Right lobe of liver (tissue), 6 donors: ENCODE results near the gene OPN1MW. TPM values are rescaled to one million over a fixed set of nuclear protein-coding genes. Genes with fewer than 3 reads are reported as not detected.
"Not testable (repeated sequence)": the region's sequence is repeated elsewhere in the genome, so short reads cannot be mapped to it uniquely, and the experiment has no call there.

Source experiments
- ATAC-seq, 4 donors: fragments of 200-7000 bp; cut with Tn5 transposase; one replicate each; pipeline ENCODE4 v1.9.1; 2020; ENCODE audit warnings: mild to moderate bottlenecking in 4 of 4, moderate library complexity in 4 of 4
- DNase-seq, 3 donors: peaks; one replicate each; pipeline ENCODE4 v3.0.0-alpha.2; 2020
- H3K27ac ChIP-seq, 3 donors: fragments of 200-600 bp; one replicate each; pipeline ENCODE4 v1.8.0; 2022
- H3K27me3 ChIP-seq, 2 donors: fragments of 200-600 bp; one replicate each; pipeline ENCODE4 v1.8.0; 2022
- H3K36me3 ChIP-seq, 4 donors: fragments of 200-600 bp; sonication (generic) in 1 of 4; one replicate each; pipeline versions ENCODE4 v1.5.1 to v1.8.0; 2017 to 2022; ENCODE audit warnings: control low read depth in 1 of 4
- H3K4me1 ChIP-seq, 4 donors: fragments of 200-600 bp; sonication (generic) in 1 of 4; one replicate each; pipeline versions ENCODE4 v1.5.1 to v1.8.0; 2017 to 2022; ENCODE audit warnings: control low read depth in 1 of 4
- H3K4me3 ChIP-seq, 3 donors: fragments of 200-600 bp; one replicate each; pipeline ENCODE4 v1.8.0; 2022
- H3K9me3 ChIP-seq, 4 donors: fragments of 200-600 bp; sonication (generic) in 1 of 4; one replicate each; pipeline versions ENCODE4 v1.5.1 to v1.8.0; 2017 to 2022; ENCODE audit warnings: control low read depth in 1 of 4
- WGBS: methylation state at CpG from one replicate; pipeline ENCODE4 v1.1.6; 2018; ENCODE audit warnings: low coverage, low lambda C conversion rate; ENCODE audit not compliant: insufficient coverage; ENCODE audit errors: missing lambda C conversion rate; 5-methylcytosine and 5-hydroxymethylcytosine counted together
- intact Hi-C, 2 donors: fragments of 100-400 bp; cut with DNase I; formaldehyde crosslinking; loops; one replicate each; pipeline versions ENCODE4 v1.11.2 to v1.14.1; 2022
- total RNA-seq, 6 experiments: library from RNA; depleted of rRNA in 2 of 6; stranded (reverse); fragments of >200 nt in 2 of 6; fragmentation: NEBNext Ultra II Directional in 3 of 6; extraction: Animal tissue kit (Norgen Biotek cat#: 25700) in 3 of 6; gene quantifications; one replicate each; pipeline versions ENCODE4 v1.1.0 to v1.2.4, GENCODE V29; 2016 to 2023
- donor health status: DM: no; HTN: yes; CAD: no.
- donor health status: DM: no; HTN: no; CAD: no.
- donor health status: DM: no; HTN: no; CAD: no.
- donor health status: DM: no; HTN: yes; CAD: no.
- donor health status: DM: no; HTN: yes; CAD: no.

Gene OPN1MW
- total RNA-seq, 6 experiments from 2014 or later, result not detected

DNA sequence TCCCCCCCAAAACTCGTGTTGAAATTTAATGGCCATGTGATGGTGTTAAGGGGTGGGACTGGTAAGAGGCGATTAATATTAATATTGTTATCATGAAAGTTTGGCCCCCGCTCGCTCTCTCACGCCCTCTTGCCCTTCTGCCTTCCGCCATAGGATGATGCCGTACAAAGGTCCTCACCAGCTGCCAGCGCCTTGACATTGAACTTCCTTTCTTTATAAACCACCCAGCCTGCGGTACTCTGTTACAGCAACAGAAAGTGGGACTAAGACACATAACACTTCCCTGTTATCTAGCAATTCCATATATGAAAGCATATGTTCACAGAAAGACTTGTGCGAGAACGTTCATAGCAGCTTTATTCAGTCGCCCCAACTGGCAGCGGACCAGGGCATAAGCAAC, 14.0 kb upstream of the OPN1MW start:
- H3K27me3 ChIP-seq, H3K36me3 ChIP-seq, H3K4me1 ChIP-seq, DNase-seq, H3K4me3 ChIP-seq, intact Hi-C loops, H3K9me3 ChIP-seq, H3K27ac ChIP-seq: not testable (repeated sequence)
- peak in 2 of 4 donors; percentile 35 to 36 for ATAC-seq
- no CpG with 5 or more reads among the region's 13 CpGs for WGBS

DNA sequence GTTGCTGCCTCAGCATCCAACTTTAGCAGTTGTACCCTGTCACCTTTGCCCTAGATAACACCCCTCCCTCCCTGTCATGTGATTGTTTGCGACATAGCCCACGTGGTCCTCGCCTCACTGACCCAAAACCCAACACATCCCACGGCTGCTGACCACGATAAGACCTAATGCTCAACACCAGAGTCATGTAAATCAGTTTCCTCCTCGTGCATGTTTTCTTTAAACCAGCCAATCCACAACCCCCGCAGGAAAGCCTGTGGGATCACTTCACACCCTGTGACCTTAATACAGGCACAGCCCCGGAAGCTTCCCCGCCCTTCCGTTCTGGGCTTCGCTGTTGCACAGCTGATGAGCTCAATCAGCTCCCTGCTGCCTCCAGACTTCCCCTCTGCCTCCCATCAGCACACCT, 9.9 kb upstream of the OPN1MW start:
- DNase-seq, H3K27me3 ChIP-seq, H3K36me3 ChIP-seq, H3K27ac ChIP-seq, H3K4me3 ChIP-seq, H3K4me1 ChIP-seq, H3K9me3 ChIP-seq, intact Hi-C loops: not testable (repeated sequence)
- ATAC-seq, result peak; percentile 33 to 89 (median 84)
- WGBS, result no CpG with 5 or more reads among the region's 11 CpGs

DNA sequence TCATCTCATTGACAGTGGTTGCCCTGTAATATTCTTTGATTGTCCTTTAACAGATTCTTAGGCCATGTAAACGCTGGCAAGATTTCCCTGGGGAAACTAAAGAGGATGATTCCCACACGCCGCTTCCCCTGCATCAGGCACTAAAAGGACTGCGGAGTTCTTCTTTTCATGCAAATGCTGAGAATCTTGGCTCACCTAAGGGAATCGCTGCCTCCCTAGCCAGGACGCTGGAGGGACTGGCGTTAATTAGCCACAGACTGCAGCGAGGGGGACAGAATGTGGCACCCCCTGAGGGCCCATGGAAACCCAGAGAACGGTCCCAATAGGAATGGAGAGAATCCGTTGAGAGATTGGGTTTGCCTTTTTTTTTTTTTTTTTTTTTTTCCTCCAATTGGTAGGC, 8.0 kb upstream of the OPN1MW start:
- no CpG with 5 or more reads among the region's 10 CpGs for WGBS
- H3K27ac ChIP-seq, intact Hi-C loops: not testable (repeated sequence)

DNA sequence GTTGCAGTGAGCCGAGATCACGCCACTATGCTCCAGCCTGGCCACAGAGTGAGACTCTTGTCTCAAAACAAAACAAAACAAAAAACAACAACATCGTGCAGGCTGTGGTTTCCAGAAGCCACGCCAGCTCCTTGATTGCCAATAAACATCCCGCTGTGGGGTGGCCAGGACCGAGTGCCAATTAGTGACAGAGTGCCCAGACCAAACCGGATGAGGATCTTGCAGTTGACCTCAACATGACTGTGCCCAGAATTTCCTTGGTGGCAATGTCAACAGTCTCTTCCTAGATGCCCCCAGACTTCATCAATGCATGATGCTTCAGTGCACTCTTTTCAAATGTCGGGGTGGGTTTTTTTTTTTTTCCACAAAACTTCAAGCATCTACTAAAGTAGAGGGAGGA, 1.4 kb downstream of the OPN1MW start:
- no CpG with 5 or more reads among the region's 8 CpGs for WGBS
- not testable (repeated sequence) for ATAC-seq

More for the DNA sequence above, 8.0 kb upstream of the OPN1MW start:
- H3K27me3 ChIP-seq, ATAC-seq, H3K9me3 ChIP-seq, H3K4me3 ChIP-seq, DNase-seq, H3K4me1 ChIP-seq, H3K36me3 ChIP-seq: not testable (repeated sequence)

DNA sequence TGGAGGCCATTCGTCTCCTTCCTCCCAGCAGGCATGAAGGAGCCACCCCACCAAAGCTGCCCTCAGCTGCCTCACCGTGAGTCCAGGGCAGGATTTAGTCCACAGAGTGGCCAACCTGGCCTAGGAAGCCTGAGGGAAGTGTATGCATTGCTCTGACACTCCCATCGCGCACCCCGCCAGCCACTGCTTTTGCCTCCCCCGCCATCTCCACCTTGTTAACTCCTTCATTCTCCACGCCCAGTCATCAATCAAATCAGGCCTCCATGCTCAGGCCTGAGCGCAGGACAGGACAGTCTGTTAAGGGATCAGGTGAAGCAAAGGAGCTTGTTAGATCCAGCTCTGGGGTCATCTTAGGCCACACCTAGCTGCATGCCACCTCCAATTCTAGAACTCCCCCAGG, 10.4 kb downstream of the OPN1MW start:
- intact Hi-C loops, H3K4me3 ChIP-seq, H3K4me1 ChIP-seq, DNase-seq, ATAC-seq, H3K27ac ChIP-seq, H3K36me3 ChIP-seq, H3K27me3 ChIP-seq, H3K9me3 ChIP-seq: not testable (repeated sequence)
- WGBS, result no CpG with 5 or more reads among the region's 8 CpGs

More for the DNA sequence above, 1.4 kb downstream of the OPN1MW start:
- H3K4me1 ChIP-seq, H3K9me3 ChIP-seq, H3K27ac ChIP-seq, H3K4me3 ChIP-seq, H3K36me3 ChIP-seq, DNase-seq, H3K27me3 ChIP-seq, intact Hi-C loops: not testable (repeated sequence)

DNA sequence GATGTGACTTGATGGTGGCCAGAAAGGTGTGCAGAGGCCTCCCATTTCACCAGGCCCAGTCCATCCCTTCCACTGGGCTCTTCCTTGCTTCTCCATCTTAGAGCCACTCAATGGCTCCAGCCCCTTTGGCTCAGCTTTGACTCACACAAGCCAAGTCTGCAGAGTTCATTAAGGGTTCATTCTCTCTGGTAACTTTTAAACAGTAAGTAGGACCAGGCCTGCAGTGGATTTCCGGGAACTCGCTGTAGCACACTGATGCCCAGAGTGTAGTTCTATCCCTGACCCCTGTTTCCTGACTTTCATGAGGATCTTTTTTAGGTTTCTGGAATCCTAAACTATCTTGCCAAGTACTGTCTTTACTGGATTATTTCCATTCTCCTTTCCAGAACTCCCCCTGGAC, 11.9 kb downstream of the OPN1MW start:
- intact Hi-C loops, H3K27me3 ChIP-seq, H3K36me3 ChIP-seq, H3K27ac ChIP-seq, DNase-seq, H3K4me3 ChIP-seq, H3K9me3 ChIP-seq, H3K4me1 ChIP-seq: not testable (repeated sequence)
- peak in 3 of 4 donors; percentile 55 to 72 (median 68) for ATAC-seq
- no CpG with 5 or more reads among the region's 2 CpGs for WGBS

DNA sequence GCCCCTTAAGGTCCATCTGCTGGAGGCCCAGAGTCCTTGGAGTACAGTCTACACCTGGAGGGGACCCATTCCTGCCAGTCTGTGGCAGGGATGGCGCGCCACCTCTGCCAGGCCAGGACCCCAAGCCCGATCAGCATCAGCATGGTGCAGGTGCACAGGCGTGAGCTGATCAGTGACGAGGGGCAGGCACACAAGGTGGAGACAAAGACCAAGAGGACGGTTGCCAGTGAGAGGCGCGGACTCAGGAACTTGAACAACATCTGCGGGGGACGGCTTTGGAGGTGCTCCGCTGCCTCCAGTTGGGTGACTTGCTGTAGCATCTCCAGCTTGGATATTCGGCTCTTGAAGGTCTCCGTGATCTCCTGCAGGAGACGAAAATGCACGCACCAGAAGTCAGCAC, 14.1 kb downstream of the OPN1MW start:
- H3K4me1 ChIP-seq, H3K4me3 ChIP-seq, H3K9me3 ChIP-seq, H3K27me3 ChIP-seq, intact Hi-C loops, DNase-seq, H3K27ac ChIP-seq, ATAC-seq, H3K36me3 ChIP-seq: not testable (repeated sequence)
- no CpG with 5 or more reads among the region's 15 CpGs for WGBS

DNA sequence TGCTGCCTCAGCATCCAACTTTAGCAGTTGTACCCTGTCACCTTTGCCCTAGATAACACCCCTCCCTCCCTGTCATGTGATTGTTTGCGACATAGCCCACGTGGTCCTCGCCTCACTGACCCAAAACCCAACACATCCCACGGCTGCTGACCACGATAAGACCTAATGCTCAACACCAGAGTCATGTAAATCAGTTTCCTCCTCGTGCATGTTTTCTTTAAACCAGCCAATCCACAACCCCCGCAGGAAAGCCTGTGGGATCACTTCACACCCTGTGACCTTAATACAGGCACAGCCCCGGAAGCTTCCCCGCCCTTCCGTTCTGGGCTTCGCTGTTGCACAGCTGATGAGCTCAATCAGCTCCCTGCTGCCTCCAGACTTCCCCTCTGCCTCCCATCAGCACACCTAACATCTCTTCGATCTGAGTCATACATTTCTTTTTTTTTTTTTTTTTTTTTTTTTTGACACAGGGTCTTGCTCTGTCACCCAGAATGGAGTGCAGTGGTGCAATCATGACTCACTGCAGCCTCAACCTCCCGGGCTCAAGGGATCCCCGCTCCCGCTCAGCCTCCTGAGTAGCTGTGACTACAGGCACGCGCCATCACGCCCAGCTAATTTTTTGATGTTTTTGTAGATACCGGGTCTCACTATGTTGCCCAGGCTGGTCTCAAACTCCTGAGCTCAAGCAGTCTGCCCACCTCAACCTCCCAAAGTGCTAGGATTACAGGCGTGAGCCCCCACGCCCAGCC, 27.4 kb downstream of the OPN1MW start:
- intact Hi-C loops, H3K36me3 ChIP-seq, DNase-seq, H3K9me3 ChIP-seq, H3K4me3 ChIP-seq, H3K27me3 ChIP-seq, H3K4me1 ChIP-seq, H3K27ac ChIP-seq: not testable (repeated sequence)
- WGBS, result no CpG with 5 or more reads among the region's 21 CpGs
- ATAC-seq, result peak; percentile 60 to 87 (median 84)

DNA sequence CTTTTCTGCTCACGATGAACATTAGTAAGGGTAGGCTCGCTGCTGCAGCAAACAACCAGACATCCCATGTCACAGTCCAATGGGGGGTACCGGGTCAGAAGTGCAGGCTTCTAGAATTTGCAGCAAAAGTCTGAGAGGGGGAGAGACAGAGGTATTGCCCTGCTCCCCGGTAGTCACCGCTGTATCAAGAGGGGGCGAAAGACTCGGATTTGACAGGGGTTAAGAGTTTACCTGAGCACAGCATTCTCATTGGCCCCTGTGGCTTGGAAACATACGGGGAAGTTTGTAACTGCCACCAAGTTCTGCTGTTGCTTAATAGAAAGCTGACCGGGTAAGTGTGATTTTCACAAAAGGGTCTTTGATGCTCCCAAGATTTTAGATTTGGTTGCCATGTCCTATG, 28.7 kb downstream of the OPN1MW start:
- intact Hi-C loops, H3K4me3 ChIP-seq, H3K9me3 ChIP-seq, H3K27me3 ChIP-seq, H3K36me3 ChIP-seq, H3K4me1 ChIP-seq, H3K27ac ChIP-seq, ATAC-seq: not testable (repeated sequence)
- peak in 1 of 3 donors; percentile 12 for DNase-seq
- 60% methylated on average over 3 of the region's 9 CpGs for WGBS

DNA sequence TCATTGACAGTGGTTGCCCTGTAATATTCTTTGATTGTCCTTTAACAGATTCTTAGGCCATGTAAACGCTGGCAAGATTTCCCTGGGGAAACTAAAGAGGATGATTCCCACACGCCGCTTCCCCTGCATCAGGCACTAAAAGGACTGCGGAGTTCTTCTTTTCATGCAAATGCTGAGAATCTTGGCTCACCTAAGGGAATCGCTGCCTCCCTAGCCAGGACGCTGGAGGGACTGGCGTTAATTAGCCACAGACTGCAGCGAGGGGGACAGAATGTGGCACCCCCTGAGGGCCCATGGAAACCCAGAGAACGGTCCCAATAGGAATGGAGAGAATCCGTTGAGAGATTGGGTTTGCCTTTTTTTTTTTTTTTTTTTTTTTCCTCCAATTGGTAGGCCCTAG, 29.1 kb downstream of the OPN1MW start:
- H3K4me1 ChIP-seq, H3K4me3 ChIP-seq, DNase-seq, intact Hi-C loops, H3K36me3 ChIP-seq, H3K27me3 ChIP-seq, H3K27ac ChIP-seq, H3K9me3 ChIP-seq, ATAC-seq: not testable (repeated sequence)
- no CpG with 5 or more reads among the region's 10 CpGs for WGBS

DNA sequence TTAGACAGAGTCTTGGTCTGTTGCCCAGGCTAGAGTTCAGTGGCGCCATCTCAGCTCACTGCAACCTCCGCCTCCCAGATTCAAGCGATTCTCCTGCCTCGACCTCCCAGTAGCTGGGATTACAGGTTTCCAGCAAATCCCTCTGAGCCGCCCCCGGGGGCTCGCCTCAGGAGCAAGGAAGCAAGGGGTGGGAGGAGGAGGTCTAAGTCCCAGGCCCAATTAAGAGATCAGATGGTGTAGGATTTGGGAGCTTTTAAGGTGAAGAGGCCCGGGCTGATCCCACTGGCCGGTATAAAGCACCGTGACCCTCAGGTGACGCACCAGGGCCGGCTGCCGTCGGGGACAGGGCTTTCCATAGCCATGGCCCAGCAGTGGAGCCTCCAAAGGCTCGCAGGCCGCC, 37.1 kb downstream of the OPN1MW start, which contains the start of gene OPN1MW2:
TSS of gene OPN1MW2 (plus strand) at position 301 of the 400 bp plus-strand sequence. CDS start at position 361, 60 bp downstream.
- no CpG with 5 or more reads among the region's 16 CpGs for WGBS
- not testable (repeated sequence) for ATAC-seq

DNA sequence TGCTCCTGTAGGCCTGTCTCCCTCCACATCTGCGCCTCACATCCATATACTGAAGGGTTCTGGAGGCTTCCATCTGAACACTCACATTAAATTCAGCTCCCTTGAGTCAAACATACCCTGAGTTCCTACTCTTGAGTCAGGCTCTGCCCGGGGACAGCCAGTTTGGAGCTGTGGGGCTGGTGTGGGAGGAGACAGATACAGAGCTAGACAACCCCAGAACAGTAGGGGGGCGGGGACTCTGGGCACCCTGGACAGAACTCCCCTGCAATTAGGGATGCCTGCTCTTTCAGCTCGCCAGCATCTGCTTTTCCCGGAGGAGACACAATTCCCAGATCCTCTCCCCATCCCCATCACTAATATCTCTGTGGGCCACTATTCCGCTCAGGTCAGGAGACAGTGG, 42.9 kb downstream of the OPN1MW start:
- no CpG with 5 or more reads among the region's 6 CpGs for WGBS
- H3K27me3 ChIP-seq, DNase-seq, H3K27ac ChIP-seq, ATAC-seq, H3K36me3 ChIP-seq, intact Hi-C loops, H3K9me3 ChIP-seq, H3K4me1 ChIP-seq, H3K4me3 ChIP-seq: not testable (repeated sequence)

More for the DNA sequence above, 37.1 kb downstream of the OPN1MW start, which contains the start of gene OPN1MW2:
- H3K9me3 ChIP-seq, H3K27ac ChIP-seq, H3K36me3 ChIP-seq, intact Hi-C loops, H3K27me3 ChIP-seq, H3K4me1 ChIP-seq, H3K4me3 ChIP-seq, DNase-seq: not testable (repeated sequence)
